GM19238 (cell line): ENCODE data around the gene UFSP1.
A peak's percentile ranks its signal among the peaks of the same experiment; 100 is the strongest.
"Not testable (repeated sequence)": the region's sequence is repeated elsewhere in the genome, so short reads cannot be mapped to it uniquely, and the experiment has no call there.

ENCODE experiments used
- DNase-seq: peaks from one replicate; pipeline ENCODE4 v3.0.0; 2011; ENCODE audit warnings: low spot score; ENCODE audit not compliant: insufficient read length

The UFSP1 gene

DNA sequence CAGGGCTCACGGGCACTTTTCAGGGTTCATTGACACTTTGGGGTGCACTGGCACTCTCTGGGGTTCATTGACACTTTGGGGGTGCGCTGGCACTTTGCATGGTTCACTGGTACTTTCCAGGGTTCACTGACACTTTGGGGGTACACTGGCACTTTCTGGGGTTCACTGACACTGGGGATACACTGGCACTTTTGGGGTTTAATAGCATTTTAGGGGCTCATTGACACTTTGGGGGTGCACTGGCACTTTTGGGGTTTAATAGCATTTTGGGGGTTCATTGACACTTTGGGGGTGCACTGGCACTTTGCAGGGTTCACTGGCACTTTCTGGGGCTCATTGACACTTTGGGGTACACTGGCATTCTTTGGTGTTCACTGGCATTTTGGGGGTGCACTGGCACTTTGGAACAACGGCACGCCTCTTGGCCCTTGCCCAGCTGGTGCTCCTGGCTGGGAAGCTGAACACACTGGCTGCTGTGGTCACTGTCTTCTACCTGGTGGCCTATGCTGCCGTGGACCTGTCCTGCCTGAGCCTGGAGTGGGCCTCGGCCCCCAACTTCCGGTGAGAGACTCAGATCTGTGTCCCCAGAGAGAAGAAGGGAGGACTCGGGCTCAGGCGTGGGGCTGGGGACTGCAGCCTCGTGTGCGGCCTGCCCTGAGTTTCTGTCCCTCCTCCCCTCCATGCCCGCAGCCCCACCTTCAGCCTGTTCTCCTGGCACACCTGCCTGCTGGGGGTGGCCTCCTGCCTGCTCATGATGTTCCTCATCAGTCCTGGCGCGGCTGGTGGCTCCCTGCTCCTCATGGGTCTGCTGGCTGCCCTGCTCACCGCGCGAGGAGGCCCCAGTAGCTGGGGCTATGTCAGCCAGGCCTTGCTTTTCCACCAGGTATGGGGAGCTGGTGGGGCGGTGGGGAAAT lies 28.6 kb downstream of the UFSP1 start:
- DNase-seq = no peak

DNA sequence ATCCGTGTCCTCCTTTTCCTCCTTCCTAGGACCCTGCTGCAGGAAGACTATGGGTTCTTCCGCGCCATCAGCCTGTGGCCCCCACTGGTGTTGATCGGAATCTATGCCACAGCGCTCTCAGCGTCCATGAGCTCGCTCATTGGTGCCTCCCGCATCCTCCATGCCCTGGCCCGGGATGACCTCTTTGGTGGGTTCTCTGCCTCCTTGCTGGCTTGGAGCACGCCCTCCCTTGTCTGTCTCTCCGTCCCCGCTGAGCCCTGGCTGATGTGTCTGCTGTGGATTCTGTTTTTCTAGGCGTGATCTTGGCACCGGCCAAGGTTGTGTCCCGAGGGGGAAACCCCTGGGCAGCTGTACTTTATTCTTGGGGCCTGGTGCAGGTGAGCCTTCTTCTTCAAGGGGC lies 29.7 kb downstream of the UFSP1 start:
- DNase-seq = no peak

DNA sequence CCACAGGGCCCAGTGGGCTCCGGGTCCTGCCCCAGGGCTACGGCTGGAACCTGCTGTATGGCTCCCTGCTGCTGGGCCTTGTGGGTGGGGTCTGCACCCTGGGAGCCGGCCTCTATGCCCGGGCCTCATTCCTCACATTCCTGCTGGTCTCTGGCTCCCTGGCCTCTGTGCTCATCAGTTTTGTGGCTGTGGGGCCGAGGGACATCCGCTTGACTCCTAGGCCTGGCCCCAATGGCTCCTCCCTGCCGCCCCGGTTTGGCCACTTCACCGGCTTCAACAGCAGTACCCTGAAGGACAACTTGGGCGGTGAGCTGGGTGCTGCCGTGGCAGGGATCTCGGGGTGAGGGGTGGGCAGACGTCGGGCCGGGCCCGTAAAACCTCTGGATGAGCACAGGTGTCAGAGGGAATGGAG lies 32.6 kb downstream of the UFSP1 start:
- DNase-seq = no peak

DNA sequence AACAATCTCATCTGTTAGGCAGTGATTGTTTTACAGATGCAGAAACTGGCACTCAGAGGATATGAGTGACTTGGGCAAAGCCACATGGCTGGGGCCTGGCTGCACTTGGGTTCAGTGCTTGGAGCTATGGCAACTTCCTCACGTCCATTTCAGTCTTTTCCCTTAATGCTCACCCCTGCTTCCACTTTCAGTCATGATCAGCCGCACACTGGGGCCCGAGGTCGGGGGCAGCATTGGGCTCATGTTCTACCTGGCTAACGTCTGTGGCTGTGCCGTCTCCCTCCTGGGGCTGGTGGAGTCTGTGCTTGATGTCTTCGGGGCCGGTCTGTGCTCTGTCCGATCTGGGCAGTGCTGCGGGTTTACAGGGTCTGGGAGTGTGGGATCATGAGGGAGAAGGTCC lies 34.0 kb downstream of the UFSP1 start:
- DNase-seq = no peak

DNA sequence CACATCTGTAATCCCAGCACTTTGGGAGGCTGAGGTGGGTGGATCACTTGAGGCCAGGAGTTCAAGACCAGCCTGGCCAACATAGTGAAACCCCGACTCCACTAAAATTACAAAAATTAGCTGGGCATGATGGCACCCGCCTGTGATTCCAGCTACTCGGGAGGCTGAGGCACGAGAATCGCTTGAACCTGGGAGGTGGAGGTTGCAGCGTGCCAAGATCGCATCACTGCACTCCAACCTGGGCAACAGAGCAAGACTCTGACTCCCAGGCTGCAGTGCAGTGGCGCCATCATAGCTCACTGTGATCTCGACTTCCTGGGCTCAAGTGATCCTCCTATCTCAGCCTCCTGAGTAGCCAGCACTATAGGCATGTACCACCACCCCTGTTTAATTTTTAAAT lies 34.6 kb downstream of the UFSP1 start:
- not testable (repeated sequence) for DNase-seq

DNA sequence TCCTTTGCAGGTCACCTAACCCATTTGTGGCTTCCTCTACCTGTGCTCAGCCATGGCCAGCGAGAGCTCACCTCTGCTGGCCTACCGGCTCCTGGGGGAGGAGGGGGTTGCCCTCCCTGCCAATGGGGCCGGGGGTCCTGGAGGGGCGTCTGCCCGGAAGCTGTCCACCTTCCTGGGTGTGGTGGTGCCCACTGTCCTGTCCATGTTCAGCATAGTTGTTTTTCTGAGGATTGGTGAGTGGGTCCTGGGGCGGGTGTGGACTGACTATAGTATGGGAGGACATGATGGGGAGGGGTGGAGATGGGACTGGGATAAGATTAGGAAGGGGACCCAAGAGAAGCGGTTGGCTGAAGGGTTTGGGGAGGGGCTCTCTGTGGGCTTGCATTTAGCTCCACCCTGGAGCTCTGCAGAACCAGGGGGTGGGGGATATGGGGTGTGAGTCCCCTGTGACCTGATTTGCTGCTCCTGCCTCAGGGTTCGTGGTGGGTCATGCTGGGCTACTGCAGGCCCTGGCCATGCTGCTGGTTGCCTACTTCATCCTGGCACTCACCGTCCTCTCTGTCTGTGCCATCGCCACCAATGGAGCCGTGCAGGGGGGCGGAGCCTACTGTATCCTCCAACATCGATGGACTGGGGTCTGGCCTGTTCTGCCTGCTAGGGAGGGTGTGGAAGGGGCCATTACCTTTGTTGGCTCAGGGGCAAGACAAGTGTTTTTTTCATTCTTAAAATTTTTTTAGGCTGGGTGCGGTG lies 35.2 kb downstream of the UFSP1 start:
- DNase-seq = no peak

DNA sequence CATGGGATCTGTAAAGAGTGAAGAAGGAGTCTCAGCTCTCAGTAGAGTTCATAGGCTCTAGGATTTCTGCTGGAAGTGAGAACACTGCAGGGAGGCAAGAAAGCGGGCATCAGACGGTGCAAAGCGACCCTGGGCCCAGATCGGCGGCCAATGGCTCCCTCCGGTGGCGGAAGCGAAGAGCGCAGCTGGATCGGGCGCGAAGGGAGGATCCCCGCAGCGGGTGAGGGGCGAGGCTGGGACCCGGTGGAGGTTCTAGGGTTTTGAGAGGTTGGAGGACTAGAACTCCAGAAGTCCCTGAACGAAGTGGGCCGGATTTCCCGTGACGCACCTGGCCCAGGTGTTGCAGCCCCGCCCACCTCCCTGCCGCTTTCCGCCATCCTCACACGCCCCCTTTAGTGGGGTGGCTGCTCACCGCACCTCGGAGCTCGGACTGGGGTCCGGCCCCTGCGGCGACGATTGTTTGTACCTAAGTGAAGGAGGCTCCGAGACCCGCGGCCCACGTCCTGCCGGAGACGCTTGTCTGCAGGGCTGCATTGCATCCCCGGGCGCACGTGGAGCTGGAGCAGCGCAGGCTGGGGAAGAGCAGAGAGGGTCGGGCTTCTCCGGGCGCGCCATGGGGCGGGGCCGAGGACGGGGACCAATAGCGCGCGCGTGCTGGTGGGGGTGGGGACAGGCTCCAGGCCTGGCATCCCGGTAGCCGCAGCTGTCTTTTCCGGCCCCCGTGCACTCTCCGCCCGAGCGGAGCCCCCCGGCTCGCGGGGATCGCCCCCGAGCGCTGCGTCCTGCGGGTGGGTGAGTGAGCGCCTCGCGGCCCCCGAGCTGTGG lies 37.3 kb downstream of the UFSP1 start, which contains the start of gene SLC12A9:
TSS of gene SLC12A9 (plus strand) at position 666 of the 825 bp plus-strand sequence. CDS start 1,485 bp downstream, outside the sequence.
- peak; percentile 98 for DNase-seq

DNA sequence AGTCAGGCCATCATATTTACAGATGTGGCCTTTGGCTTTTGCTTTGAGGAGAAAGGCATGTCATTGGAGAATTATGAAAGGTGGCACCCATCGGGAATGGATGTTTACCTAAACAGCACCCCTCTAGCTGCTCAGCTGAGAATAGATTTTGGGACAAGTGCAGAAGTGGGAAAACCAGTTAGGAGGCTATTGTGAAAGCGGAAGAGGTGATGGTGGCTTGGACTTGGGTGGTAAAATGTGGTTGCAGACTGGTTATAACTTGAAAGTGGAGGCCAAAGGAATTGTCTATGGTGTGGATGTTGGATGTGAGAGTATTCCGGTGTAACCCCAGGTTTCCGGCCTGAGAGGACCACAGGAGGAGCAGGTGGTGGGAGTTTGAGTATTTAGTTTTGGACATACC lies 42.2 kb downstream of the UFSP1 start:
- no peak for DNase-seq

DNA sequence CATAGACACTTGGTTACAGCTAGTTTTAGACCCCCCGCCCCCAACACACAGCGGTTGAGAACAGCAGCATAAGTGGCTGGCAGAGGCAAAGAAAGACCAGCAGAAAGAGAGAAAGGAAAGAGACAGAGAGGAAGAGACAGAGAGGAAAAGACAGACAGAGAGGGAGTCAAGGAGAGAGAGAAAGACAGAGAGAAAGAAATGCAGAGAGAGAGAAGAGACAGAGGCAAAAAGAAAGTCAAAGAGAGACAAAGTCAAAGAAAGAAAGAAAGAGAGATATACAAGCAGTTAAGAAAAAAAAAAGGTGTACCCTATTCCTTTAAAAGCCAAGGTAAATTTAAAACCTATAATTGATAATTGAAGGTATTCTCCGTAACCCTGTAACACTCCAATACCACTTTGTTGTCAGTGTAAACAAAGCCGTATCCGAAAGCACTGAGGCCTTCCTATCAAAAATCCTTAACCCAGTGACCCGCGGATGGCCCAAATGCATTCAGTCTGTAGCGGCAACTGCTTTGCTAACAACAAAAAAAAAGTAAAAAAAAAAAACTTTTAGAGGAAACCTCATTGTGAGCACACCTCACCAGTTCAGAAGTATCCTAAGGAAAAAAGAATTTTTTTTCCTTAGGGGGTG lies 48.9 kb downstream of the UFSP1 start:
- no peak for DNase-seq

DNA sequence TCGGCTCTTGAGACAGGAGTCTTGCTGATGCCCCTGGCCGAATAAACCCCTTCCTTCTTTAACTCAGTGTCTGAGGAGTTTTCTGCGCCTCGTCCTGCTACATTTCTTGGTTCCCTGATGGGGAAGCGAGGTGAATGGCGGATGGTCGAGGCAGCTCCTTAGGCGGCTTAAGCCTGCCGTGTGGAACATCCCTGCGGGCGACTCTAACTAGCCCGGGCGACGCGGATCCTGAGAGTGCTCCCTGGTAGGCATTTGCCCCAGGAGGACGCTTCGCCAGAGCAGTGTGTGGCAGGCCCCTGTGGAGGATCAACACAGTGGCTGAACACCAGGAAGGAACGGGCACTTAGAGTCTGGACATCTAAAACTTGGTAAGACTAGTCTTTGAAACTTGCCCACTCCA lies 50.2 kb downstream of the UFSP1 start:
- DNase-seq = no peak
